Measurements from ENCODE around the gene KLHDC2. TPM values are rescaled to one million over a fixed set of nuclear protein-coding genes. Genes with fewer than 3 reads are reported as not detected.
"Not testable (repeated sequence)": the region's sequence is repeated elsewhere in the genome, so short reads cannot be mapped to it uniquely, and the experiment has no call there.

Gene KLHDC2
- total RNA-seq, 1 donor from 2014 or later: 60.1 TPM

GRCh38 chr14:49769581-49770211 is 1.7 kb downstream of the KLHDC2 start:
- Mint-ChIP-seq H3K4me3 (ENCODE audit: unreplicated experiment) (peak overlapping the region; percentile 92), H3K36me3 (ENCODE audit: unreplicated experiment) (peaks cover 11% of the 10 kb centered on the region), H3K27ac (ENCODE audit: unreplicated experiment) (peak overlapping the region; percentile 99), H3K27me3 (ENCODE audit: unreplicated experiment) (no peaks in the 10 kb centered on the region), H3K9me3 (ENCODE audit: unreplicated experiment) (no peaks in the 10 kb centered on the region), H3K4me1 (ENCODE audit: unreplicated experiment) (peaks cover 37% of the 10 kb centered on the region)
- TF ChIP-seq CTCF (IDR thresholded peaks at IDR 0.05): no peak
- DNase-seq (ENCODE audit: extremely low spot score, unreplicated experiment): no peak

- Mint-ChIP-seq H3K4me1 (ENCODE audit: unreplicated experiment) (peaks cover 37% of the 10 kb centered on the region), H3K36me3 (ENCODE audit: unreplicated experiment) (peaks cover 17% of the 10 kb centered on the region), H3K27me3 (ENCODE audit: unreplicated experiment) (no peaks in the 10 kb centered on the region), H3K9me3 (ENCODE audit: unreplicated experiment) (no peaks in the 10 kb centered on the region), H3K4me3 (ENCODE audit: unreplicated experiment) (peak overlapping the region; percentile 92), H3K27ac (ENCODE audit: unreplicated experiment) (peak overlapping the region; percentile 99)
- no peak for DNase-seq (ENCODE audit: extremely low spot score, unreplicated experiment)
- TF ChIP-seq CTCF (IDR thresholded peaks at IDR 0.05): no peak
Measured at GRCh38 chr14:49770212-49770817, 2.4 kb downstream of the KLHDC2 start.

GRCh38 chr14:49771691-49772090 is 3.7 kb downstream of the KLHDC2 start:
- Mint-ChIP-seq H3K36me3 (ENCODE audit: unreplicated experiment) (peaks cover 23% of the 10 kb centered on the region), H3K4me1 (ENCODE audit: unreplicated experiment) (peaks cover 36% of the 10 kb centered on the region)
- H3K27ac Mint-ChIP-seq (ENCODE audit: unreplicated experiment); H3K4me3 Mint-ChIP-seq (ENCODE audit: unreplicated experiment); H3K27me3 Mint-ChIP-seq (ENCODE audit: unreplicated experiment); H3K9me3 Mint-ChIP-seq (ENCODE audit: unreplicated experiment); DNase-seq (ENCODE audit: extremely low spot score, unreplicated experiment): not testable (repeated sequence)

GRCh38 chr14:49774106-49774505 is 6.2 kb downstream of the KLHDC2 start:
- no peak for TF ChIP-seq CTCF (IDR thresholded peaks at IDR 0.05)
- H3K4me1 Mint-ChIP-seq (ENCODE audit: unreplicated experiment): peaks cover 25% of the 10 kb centered on the region
- no peaks in the 10 kb centered on the region for H3K27me3 Mint-ChIP-seq (ENCODE audit: unreplicated experiment)
- no peak overlapping the region for H3K4me3 Mint-ChIP-seq (ENCODE audit: unreplicated experiment)
- peaks cover 38% of the 10 kb centered on the region for H3K36me3 Mint-ChIP-seq (ENCODE audit: unreplicated experiment)
- H3K9me3 Mint-ChIP-seq (ENCODE audit: unreplicated experiment): no peaks in the 10 kb centered on the region
- DNase-seq (ENCODE audit: extremely low spot score, unreplicated experiment): no peak
- H3K27ac Mint-ChIP-seq (ENCODE audit: unreplicated experiment): no peak overlapping the region

- H3K27me3 Mint-ChIP-seq (ENCODE audit: unreplicated experiment): no peaks in the 10 kb centered on the region
- no peaks in the 10 kb centered on the region for H3K9me3 Mint-ChIP-seq (ENCODE audit: unreplicated experiment)
- no peak for DNase-seq (ENCODE audit: extremely low spot score, unreplicated experiment)
- peaks cover 59% of the 10 kb centered on the region for H3K36me3 Mint-ChIP-seq (ENCODE audit: unreplicated experiment)
- H3K4me1 Mint-ChIP-seq (ENCODE audit: unreplicated experiment): no peaks in the 10 kb centered on the region
- no peak overlapping the region for H3K4me3 Mint-ChIP-seq (ENCODE audit: unreplicated experiment)
- no peak for TF ChIP-seq CTCF (IDR thresholded peaks at IDR 0.05)
- H3K27ac Mint-ChIP-seq (ENCODE audit: unreplicated experiment): no peak overlapping the region
Measured at GRCh38 chr14:49778421-49778820, 10.5 kb downstream of the KLHDC2 start.

GRCh38 chr14:49781040-49781439 is 13.1 kb downstream of the KLHDC2 start:
- not testable (repeated sequence) for H3K9me3 Mint-ChIP-seq (ENCODE audit: unreplicated experiment); H3K27ac Mint-ChIP-seq (ENCODE audit: unreplicated experiment); H3K4me3 Mint-ChIP-seq (ENCODE audit: unreplicated experiment); H3K27me3 Mint-ChIP-seq (ENCODE audit: unreplicated experiment); DNase-seq (ENCODE audit: extremely low spot score, unreplicated experiment)
- Mint-ChIP-seq H3K36me3 (ENCODE audit: unreplicated experiment) (peaks cover 65% of the 10 kb centered on the region), H3K4me1 (ENCODE audit: unreplicated experiment) (peaks cover 16% of the 10 kb centered on the region)
